Stimulated activated CD8-positive, alpha-beta memory T cell treated with anti-CD3 and anti-CD28 coated beads, Interleukin-12 subunit alpha, Interleukin-12 subunit beta, amount 100 ng/mL, for 1 hour (primary cell): Measurements from ENCODE around the gene AQP12A.

Experiments
- DNase-seq: peaks from one replicate; pipeline ENCODE4 v3.0.0-alpha.2; 2020; ENCODE audit warnings: low read depth

The AQP12A gene

GRCh38 chr2:240708457-240708856, 16.8 kb downstream of the AQP12A start:
- no peak for DNase-seq

GRCh38 chr2:240711296-240711695, 19.6 kb downstream of the AQP12A start:
- DNase-seq = no peak

- no peak for DNase-seq
Measured at GRCh38 chr2:240711701-240712100, 20.0 kb downstream of the AQP12A start.

GRCh38 chr2:240712121-240712520, 20.5 kb downstream of the AQP12A start:
- no peak for DNase-seq

GRCh38 chr2:240713071-240713927, 21.6 kb downstream of the AQP12A start:
- DNase-seq = no peak

- DNase-seq = no peak
Measured at GRCh38 chr2:240713928-240714746, 22.5 kb downstream of the AQP12A start.

- DNase-seq = no peak
Measured at GRCh38 chr2:240714747-240715725, 23.4 kb downstream of the AQP12A start.

GRCh38 chr2:240716130-240716798, 24.6 kb downstream of the AQP12A start:
- DNase-seq = no peak

- DNase-seq = no peak
Measured at GRCh38 chr2:240717181-240717641, 25.5 kb downstream of the AQP12A start.

- DNase-seq = no peak
Measured at GRCh38 chr2:240717681-240718581, 26.3 kb downstream of the AQP12A start.

- DNase-seq = no peak
Measured at GRCh38 chr2:240718896-240719490, 27.3 kb downstream of the AQP12A start.

- DNase-seq = no peak
Measured at GRCh38 chr2:240719676-240720545, 28.2 kb downstream of the AQP12A start.

- DNase-seq = no peak
Measured at GRCh38 chr2:240720686-240721595, 29.3 kb downstream of the AQP12A start.

- DNase-seq = no peak
Measured at GRCh38 chr2:240721596-240722180, 30.0 kb downstream of the AQP12A start.

GRCh38 chr2:240722376-240722775, 30.7 kb downstream of the AQP12A start:
- DNase-seq = no peak

GRCh38 chr2:240722796-240723735, 31.4 kb downstream of the AQP12A start:
- DNase-seq = no peak
